Endothelial cell of umbilical vein (primary cell): ENCODE results near the gene ZFAND6.

Experiments
- MAX ChIP-seq: IDR thresholded peaks from 2 replicates; pipeline ENCODE4 v1.6.1; 2011; ENCODE audit not compliant: insufficient read depth, insufficient read length
- POLR2A ChIP-seq: IDR thresholded peaks from 2 replicates; pipeline ENCODE4 v1.6.1; 2012; ENCODE audit warnings: low read depth, mild to moderate bottlenecking, control low read depth, low read length
- TF ChIP-seq, protein P1 (sequence below), 2 donors: IDR thresholded peaks; 1 replicate in 1 of 2; 2 replicates in 1 of 2; pipeline ENCODE4 v1.5.1; 2011; ENCODE audit warnings: low read length in 2 of 2, mild to moderate bottlenecking in 2 of 2, moderate library complexity in 2 of 2, control low read depth in 1 of 2, inconsistent platforms in 1 of 2, low read depth in 1 of 2; ENCODE audit not compliant: insufficient read depth in 1 of 2; ENCODE audit errors: extremely low read depth in 1 of 2

GRCh38 chr15:80176443-80176842, 117.0 kb downstream of the ZFAND6 start:
- TF ChIP-seq, protein P1, sequence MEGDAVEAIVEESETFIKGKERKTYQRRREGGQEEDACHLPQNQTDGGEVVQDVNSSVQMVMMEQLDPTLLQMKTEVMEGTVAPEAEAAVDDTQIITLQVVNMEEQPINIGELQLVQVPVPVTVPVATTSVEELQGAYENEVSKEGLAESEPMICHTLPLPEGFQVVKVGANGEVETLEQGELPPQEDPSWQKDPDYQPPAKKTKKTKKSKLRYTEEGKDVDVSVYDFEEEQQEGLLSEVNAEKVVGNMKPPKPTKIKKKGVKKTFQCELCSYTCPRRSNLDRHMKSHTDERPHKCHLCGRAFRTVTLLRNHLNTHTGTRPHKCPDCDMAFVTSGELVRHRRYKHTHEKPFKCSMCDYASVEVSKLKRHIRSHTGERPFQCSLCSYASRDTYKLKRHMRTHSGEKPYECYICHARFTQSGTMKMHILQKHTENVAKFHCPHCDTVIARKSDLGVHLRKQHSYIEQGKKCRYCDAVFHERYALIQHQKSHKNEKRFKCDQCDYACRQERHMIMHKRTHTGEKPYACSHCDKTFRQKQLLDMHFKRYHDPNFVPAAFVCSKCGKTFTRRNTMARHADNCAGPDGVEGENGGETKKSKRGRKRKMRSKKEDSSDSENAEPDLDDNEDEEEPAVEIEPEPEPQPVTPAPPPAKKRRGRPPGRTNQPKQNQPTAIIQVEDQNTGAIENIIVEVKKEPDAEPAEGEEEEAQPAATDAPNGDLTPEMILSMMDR (IDR thresholded peaks at IDR 0.05; ENCODE audit: extremely low read depth in 1 of 2, insufficient read depth in 1 of 2, low read depth in 1 of 2, low read length in 2 of 2): no peak
- no peak for TF ChIP-seq MAX
- no peak for TF ChIP-seq POLR2A
